ENCODE results near the gene POLR3E. TPM values are rescaled to one million over a fixed set of nuclear protein-coding genes. Genes with fewer than 3 reads are reported as not detected.

Gene POLR3E
- total RNA-seq, 2 donors from 2014 or later = 37.0 to 44.8 TPM

GRCh38 chr16:22311520-22311919 lies 14.3 kb downstream of the POLR3E start:
- no peak for DNase-seq
- no peak for ATAC-seq
- intact Hi-C loops (cut with DNase I, micrococcal nuclease) = no loop called here

- ATAC-seq (no peak), DNase-seq (peak in 1 of 2 donors; percentile 24)
Observed at GRCh38 chr16:22312897-22313781, 15.9 kb downstream of the POLR3E start.

DNA sequence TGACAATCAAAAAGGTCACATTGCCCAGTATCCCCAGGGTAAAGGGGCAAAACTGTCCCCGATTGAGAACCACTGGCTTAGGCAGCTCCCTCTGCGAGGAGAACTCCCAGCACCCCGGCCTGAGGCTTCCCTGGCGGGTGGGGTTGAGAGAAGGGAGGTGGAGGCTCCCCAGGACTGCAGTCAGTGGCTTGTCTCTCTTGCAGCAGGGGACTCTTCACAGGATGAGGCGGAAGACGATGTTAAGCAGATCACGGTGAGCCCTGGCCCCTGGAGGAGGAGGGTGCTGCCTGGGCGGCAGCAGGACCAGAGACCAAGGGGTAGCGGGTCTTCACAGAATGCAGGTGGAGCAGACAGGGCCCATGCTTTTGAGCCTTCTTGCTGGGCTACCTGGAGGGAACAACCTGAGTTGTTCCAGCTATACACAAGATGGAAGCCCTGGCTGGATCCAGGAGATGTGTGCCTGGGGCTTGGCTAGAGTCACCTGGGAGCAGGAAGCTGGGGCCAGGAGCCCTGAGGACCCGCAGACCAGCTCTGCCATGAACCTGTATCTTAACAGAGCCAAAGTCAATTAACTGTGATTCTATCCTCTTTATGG lies 16.8 kb downstream of the POLR3E start:
- peak in 1 of 2 donors; percentile 14 for DNase-seq

More at GRCh38 chr16:22312897-22313781, 15.9 kb downstream of the POLR3E start:
- intact Hi-C loops (cut with DNase I, micrococcal nuclease) = no loop called here

GRCh38 chr16:22314661-22315626 lies 17.7 kb downstream of the POLR3E start:
- no peak for ATAC-seq
- DNase-seq = peak in 1 of 2 donors; percentile 21
- intact Hi-C loops (cut with DNase I, micrococcal nuclease) = no loop called here

More for the DNA sequence above, 16.8 kb downstream of the POLR3E start:
- intact Hi-C loops (cut with DNase I, micrococcal nuclease) = no loop called here
- no peak for ATAC-seq

DNA sequence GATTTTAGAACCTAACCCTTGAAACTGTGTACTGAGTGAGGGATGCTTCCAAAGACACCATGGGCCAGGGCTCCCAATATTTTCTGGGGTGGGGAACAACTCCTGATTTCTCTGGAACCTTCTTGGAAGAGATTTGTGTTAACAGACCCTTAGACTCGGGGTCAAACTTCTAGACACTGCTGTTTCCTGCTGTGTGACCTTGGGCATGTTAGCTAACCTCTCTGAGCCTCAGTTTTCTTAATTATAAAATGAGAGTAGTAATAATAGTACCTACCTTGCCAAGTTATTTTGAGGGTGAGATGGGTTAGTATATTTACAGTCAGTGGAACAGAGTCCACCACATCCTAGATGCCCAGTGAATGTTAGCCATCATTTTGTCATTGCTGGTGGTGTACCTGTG lies 18.8 kb downstream of the POLR3E start:
- ATAC-seq (no peak), DNase-seq (no peak)
- intact Hi-C loops (cut with DNase I, micrococcal nuclease) = no loop called here

GRCh38 chr16:22316411-22316811 lies 19.2 kb downstream of the POLR3E start:
- intact Hi-C loops (cut with DNase I, micrococcal nuclease) = no loop called here
- DNase-seq = peak in 1 of 2 donors; percentile 21
- ATAC-seq = no peak

- DNase-seq = peak in 1 of 2 donors; percentile 19
- intact Hi-C loops (cut with DNase I, micrococcal nuclease) = no loop called here
- no peak for ATAC-seq
Observed at GRCh38 chr16:22317001-22317530, 19.9 kb downstream of the POLR3E start.

DNA sequence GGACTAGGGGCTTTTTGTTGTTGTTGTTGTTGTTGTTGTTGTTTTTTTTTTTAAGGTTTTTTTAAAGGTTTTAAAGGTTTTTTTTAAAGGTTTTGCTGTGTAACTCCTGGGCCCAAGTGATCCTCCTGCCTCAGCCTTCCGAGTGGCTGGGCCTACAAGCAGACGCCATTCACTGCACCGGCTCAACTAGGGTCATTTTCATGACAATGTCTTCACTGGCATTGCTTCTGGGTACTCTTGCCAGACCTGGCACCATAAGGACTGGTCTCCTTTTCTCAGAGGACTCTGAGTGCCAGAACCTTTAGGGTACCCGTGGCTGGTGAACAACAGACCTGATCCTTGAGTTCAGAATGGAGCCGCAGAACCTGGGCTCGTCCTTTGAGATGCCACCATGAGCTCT lies 20.4 kb downstream of the POLR3E start:
- DNase-seq (peak in 1 of 2 donors; percentile 9), ATAC-seq (no peak)
- intact Hi-C loops (cut with DNase I, micrococcal nuclease) = no loop called here

GRCh38 chr16:22318690-22319358 lies 21.6 kb downstream of the POLR3E start:
- intact Hi-C loops (cut with DNase I, micrococcal nuclease) = no loop called here
- peak; percentile 44 for ATAC-seq

DNA sequence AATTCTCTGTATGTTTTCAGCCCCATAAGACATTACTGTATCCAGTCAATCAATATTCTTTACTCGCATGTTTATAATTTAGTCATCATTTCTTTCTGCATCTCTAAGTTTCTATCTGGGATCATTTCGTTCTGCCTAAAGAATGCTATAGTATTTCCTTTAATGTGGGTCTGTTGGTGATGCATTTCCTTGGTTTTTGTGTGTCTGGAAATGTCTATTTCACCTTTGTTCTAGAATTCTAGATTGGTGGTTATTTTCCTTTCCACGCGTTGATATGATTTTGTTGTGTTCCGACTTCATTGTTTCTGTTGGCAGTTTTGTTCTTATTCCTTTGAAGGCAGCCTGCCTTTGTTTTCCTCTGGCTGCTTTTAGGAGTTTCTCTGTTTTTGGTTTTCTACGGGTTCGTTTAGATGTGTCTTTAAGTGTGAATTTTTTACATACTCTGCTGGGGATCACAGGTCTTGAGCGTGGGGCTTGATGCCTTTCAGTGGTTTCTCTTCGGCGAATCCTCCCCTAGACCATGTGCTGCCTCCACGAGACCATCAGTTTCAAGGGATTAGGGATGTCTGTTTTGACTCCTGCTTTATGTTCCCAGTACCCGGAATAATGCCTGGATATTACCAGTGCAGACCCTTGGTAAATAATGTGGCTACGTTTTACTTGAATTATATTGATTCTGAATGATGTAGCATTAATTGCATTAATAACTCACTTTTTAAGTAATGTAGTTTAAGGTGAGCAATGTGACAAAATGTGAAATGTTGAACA lies 23.5 kb downstream of the POLR3E start:
- DNase-seq = no peak
- intact Hi-C loops (cut with DNase I, micrococcal nuclease) = no loop called here
- ATAC-seq = no peak

More at GRCh38 chr16:22318690-22319358, 21.6 kb downstream of the POLR3E start:
- DNase-seq = peak; percentile 31 to 32

GRCh38 chr16:22321340-22322001 lies 24.3 kb downstream of the POLR3E start:
- intact Hi-C loops (cut with DNase I, micrococcal nuclease) = no loop called here
- DNase-seq (peak; percentile 42 to 79), ATAC-seq (peak; percentile 83)

DNA sequence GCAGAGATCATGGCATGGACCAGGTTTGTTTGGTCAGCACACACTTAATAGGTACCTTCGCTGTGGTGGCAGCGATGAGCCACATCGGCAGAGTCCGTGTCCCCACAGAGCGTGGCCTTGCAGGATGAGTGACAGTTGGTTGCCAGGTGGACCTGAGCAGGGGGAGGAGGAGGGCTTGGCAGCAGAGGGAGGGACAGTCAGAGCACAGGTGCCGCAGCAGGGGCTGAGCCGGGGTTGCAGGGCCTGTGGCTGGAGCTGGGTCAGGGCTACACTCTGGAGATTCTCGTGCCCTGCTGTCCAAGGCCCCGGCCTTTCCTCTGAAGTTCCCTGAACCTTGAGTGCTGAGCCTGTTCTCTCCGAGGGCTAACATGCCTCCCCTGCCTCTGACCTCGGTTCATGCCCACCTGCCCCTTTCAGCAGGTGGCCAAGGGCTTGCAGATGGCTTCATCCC lies 24.8 kb downstream of the POLR3E start:
- intact Hi-C loops (cut with DNase I, micrococcal nuclease) = no loop called here
- no peak for ATAC-seq
- no peak for DNase-seq

GRCh38 chr16:22322741-22323140 lies 25.5 kb downstream of the POLR3E start:
- DNase-seq = peak in 1 of 2 donors; percentile 12
- no peak for ATAC-seq
- intact Hi-C loops (cut with DNase I, micrococcal nuclease) = no loop called here

DNA sequence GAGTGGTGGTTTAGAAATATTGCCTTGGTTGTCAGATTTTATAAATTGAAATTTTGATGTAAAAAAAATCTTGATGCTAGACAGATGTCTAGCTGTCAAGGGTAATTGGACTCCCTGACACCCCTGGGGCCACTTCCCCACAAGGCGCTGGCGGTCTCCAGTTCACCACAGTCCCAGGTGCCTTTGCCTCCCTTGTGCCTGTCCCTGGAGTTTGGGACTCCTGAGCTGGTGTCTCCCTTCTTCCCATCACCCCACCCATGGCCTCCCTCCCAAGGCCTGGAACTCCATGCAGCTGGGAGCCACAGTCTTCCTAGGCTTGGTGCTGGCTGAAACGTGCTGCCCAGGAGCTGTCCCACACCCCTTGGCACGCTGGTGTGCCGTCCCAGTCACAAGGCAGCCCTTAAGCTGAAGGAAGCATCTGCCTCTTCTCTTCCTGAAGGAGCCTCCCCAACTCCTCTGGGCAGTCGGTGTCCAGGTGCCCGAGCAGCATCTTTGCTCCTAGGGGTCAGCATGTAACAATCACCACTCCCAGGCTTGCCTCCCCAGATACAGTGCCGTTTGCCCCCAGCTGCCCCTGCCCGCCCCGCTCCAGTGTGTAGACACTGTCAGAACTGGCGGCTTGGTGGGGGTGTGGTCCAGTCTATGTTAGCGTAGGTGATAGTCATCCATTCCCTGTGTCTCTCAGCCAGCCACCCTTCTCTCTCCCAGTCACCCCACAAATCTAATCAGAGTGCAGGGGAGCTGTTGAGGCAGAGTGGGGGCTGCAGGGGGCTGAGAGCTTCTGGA lies 26.2 kb downstream of the POLR3E start:
- DNase-seq (peak in 1 of 2 donors; percentile 15), ATAC-seq (no peak)
- intact Hi-C loops (cut with DNase I, micrococcal nuclease) = no loop called here

- intact Hi-C loops (cut with DNase I, micrococcal nuclease) = no loop called here
- no peak for DNase-seq
- ATAC-seq = no peak
Observed at GRCh38 chr16:22323959-22324786, 27.0 kb downstream of the POLR3E start.

All from left colon (tissue), 2 donors.